OCI-LY3 (cell line): ENCODE measurements around the gene PCSK4.

ENCODE experiments used
- EZH2phosphoT487 ChIP-seq: fragments of 200-600 bp; shearing (Covaris generic); IDR thresholded peaks from 2 replicates; pipeline ENCODE4 v1.6.1; 2018; ENCODE audit warnings: antibody characterized with exemption, mixed run types, low read depth
- TF ChIP-seq, protein P1 (sequence below): fragments of 200-600, 300-600 bp; sonication (generic); IDR thresholded peaks from 2 replicates; pipeline ENCODE4 v1.5.1; 2014; ENCODE audit warnings: antibody characterized with exemption, low read length, low read depth

DNA sequence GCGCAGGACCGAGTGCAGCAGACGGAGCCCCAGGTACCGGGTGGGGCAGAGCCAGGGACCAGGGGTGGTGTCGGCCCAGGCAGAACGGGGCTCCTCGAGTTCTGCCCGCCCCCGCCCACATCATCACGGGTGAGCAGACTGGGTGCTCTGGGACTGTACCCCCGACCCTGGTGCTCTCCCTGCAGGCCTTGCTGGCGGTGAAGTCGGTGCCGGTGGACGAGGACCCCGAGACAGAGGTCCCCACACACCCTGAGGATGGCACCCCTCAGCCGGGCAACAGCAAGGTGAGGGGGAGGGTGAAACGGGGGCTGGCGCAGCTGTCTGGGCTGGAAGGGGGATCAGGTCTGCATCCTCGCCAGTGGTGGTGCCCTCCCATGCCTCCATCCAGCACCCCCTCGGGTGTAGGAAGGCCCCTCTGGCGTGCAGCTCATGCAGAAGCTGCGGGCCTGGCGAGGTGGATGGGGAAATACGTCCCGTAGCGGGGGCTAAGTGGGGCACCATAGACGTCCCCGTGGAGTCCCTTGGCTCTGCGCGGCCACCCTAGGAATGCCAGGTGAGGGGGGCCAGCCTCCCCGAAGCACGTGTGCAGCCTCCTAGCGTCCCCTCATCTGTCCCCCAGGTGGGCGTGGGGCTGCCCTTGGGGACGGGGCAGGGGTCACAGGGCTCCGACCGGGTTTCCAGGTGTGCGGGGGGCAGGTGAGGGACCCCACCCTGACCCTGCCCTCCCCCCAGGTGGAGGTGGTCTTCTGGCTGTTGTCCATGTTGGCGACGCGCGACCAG, 33.8 kb downstream of the PCSK4 start:
- TF ChIP-seq, protein P1, sequence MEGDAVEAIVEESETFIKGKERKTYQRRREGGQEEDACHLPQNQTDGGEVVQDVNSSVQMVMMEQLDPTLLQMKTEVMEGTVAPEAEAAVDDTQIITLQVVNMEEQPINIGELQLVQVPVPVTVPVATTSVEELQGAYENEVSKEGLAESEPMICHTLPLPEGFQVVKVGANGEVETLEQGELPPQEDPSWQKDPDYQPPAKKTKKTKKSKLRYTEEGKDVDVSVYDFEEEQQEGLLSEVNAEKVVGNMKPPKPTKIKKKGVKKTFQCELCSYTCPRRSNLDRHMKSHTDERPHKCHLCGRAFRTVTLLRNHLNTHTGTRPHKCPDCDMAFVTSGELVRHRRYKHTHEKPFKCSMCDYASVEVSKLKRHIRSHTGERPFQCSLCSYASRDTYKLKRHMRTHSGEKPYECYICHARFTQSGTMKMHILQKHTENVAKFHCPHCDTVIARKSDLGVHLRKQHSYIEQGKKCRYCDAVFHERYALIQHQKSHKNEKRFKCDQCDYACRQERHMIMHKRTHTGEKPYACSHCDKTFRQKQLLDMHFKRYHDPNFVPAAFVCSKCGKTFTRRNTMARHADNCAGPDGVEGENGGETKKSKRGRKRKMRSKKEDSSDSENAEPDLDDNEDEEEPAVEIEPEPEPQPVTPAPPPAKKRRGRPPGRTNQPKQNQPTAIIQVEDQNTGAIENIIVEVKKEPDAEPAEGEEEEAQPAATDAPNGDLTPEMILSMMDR = no peak
- TF ChIP-seq EZH2phosphoT487 = no peak
